Measurements from ENCODE around the gene CAMK1D. TPM values are rescaled to one million over a fixed set of nuclear protein-coding genes. Genes with fewer than 3 reads are reported as not detected.
A peak's percentile ranks its signal among the peaks of the same experiment; 100 is the strongest.

The CAMK1D gene
- total and polyA plus RNA-seq, 8 donors: 1.4 to 26.9 (median 3.9) TPM

DNA sequence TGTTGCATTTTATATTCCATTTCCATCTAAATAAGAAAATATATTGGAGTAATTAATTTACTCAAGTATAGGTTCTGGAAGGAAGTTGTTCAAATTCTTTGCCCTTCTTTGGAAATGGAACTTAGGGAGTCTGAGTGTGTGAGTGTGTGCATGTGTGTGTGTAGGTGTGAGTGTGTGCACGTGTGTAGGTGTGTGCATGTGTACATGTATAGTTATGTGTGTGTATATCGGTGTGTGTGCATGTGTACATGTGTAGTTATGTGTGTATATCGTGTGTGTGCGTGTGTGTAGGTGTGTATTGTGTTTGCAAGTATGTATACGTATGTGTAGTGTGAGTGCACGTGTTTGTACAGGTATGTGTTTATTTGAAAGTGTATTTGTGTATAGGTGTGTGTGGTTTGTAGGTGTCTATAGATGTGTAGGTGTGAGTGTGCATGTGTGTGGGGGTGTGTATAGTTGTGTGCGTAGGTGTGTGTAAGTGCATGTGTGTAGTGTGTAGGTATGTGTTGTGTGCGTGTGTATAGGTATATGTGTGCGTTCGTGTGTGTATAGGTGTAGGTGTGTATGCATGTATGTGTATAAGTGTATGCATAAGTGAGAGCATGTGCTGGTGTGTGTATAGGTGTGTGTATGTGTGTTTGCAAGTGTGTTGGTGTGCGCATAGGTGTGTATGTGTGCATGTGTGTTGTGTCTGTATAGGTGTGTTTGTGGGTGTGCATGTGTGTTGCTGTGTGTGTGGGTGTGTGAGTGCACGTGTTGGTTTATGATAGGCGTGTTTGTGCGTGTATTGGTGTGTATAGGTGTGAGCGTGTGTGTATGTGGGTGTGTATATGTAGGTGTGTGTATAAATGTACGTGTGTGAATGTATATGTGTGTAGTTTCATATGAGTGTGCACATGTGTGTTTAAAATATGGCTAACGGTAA lies 266.2 kb downstream of the CAMK1D start:
- intact Hi-C loops (cut with DNase I; ENCODE audit: low total_unique reads): no loop called here
- WGBS, 5 donors: 95 to 97% (median 96%) methylated on average over 17 of the region's 17 CpGs

GRCh38 chr10:12617191-12618175 lies 268.1 kb downstream of the CAMK1D start:
- no peaks in the 10 kb centered on the region for H3K4me1 ChIP-seq

More for the DNA sequence above, 266.2 kb downstream of the CAMK1D start:
- Histone ChIP-seq H3K4me1 (no peaks in the 10 kb centered on the region), H3K9me3 (no peaks in the 10 kb centered on the region), H3K36me3 (no peaks in the 10 kb centered on the region), H3K4me3 (no peak overlapping the region), H3K27me3 (no peaks in the 10 kb centered on the region), H3K27ac (no peak overlapping the region)
- no peak for DNase-seq
- no peak for TF ChIP-seq POLR2A (IDR thresholded peaks at IDR 0.05)
- no peak for TF ChIP-seq POLR2AphosphoS5 (IDR thresholded peaks at IDR 0.05)
- no peak for TF ChIP-seq CTCF (IDR thresholded peaks at IDR 0.05)
- TF ChIP-seq EP300 (IDR thresholded peaks at IDR 0.05): no peak

GRCh38 chr10:12622016-12622415 lies 272.7 kb downstream of the CAMK1D start:
- Histone ChIP-seq H3K27ac (no peak overlapping the region), H3K9me3 (no peaks in the 10 kb centered on the region), H3K27me3 (no peaks in the 10 kb centered on the region), H3K36me3 (no peaks in the 10 kb centered on the region), H3K4me3 (no peak overlapping the region), H3K4me1 (no peaks in the 10 kb centered on the region)
- DNase-seq: no peak
- intact Hi-C loops (cut with DNase I; ENCODE audit: low total_unique reads): no loop called here
- 88 to 96% (median 92%) methylated on average over 4 to 5 of the region's 5 CpGs for WGBS, 5 donors
- TF ChIP-seq CTCF (IDR thresholded peaks at IDR 0.05) (no peak), EP300 (IDR thresholded peaks at IDR 0.05) (no peak), POLR2A (IDR thresholded peaks at IDR 0.05) (no peak), POLR2AphosphoS5 (IDR thresholded peaks at IDR 0.05) (no peak)

More at GRCh38 chr10:12617191-12618175, 268.1 kb downstream of the CAMK1D start:
- intact Hi-C loops (cut with DNase I; ENCODE audit: low total_unique reads): no loop called here
- no peak overlapping the region for H3K27ac ChIP-seq
- DNase-seq: peak in 1 of 2 donors; percentile 16
- no peaks in the 10 kb centered on the region for H3K27me3 ChIP-seq
- 40 to 60% (median 47%) methylated on average over 15 of the region's 15 CpGs for WGBS, 5 donors
- no peak overlapping the region for H3K4me3 ChIP-seq
- no peaks in the 10 kb centered on the region for H3K36me3 ChIP-seq
- H3K9me3 ChIP-seq: no peaks in the 10 kb centered on the region
- no peak for TF ChIP-seq POLR2AphosphoS5 (IDR thresholded peaks at IDR 0.05)
- no peak for TF ChIP-seq POLR2A (IDR thresholded peaks at IDR 0.05)
- TF ChIP-seq CTCF (IDR thresholded peaks at IDR 0.05): no peak
- no peak for TF ChIP-seq EP300 (IDR thresholded peaks at IDR 0.05)

DNA sequence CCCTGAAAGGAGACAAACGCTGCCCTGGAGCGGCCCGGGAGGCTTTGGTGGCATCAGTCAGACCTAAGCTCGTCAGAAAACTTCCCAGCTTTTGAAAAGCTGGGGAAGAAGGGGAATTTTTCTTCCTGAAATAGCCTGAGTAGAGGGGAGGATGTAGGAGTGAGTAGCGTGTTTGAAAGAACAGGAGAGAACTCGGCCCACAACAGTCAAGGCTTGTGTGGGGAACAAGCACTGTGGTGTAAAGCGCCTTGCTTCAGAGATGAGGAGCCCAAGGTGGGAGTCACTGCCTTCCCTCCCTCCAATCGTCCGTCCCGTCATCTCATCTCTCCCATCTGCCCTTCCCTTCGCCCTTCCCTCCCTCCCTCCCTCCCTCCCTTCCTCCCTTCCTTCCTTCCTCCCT lies 273.3 kb downstream of the CAMK1D start:
- intact Hi-C loops (cut with DNase I; ENCODE audit: low total_unique reads): no loop called here
- H3K27ac ChIP-seq: no peak overlapping the region
- H3K27me3 ChIP-seq: no peaks in the 10 kb centered on the region
- H3K36me3 ChIP-seq: no peaks in the 10 kb centered on the region
- 85 to 92% (median 89%) methylated on average over 11 of the region's 11 CpGs for WGBS, 5 donors
- TF ChIP-seq POLR2A (IDR thresholded peaks at IDR 0.05) (no peak), CTCF (IDR thresholded peaks at IDR 0.05) (no peak), EP300 (IDR thresholded peaks at IDR 0.05) (no peak), POLR2AphosphoS5 (IDR thresholded peaks at IDR 0.05) (no peak)
- no peak for DNase-seq
- no peak overlapping the region for H3K4me3 ChIP-seq
- no peaks in the 10 kb centered on the region for H3K4me1 ChIP-seq
- no peaks in the 10 kb centered on the region for H3K9me3 ChIP-seq

Measured in stomach (tissue), 9 donors.